Measurements from ENCODE around the gene GAGE12J.

GAGE12J gene

DNA sequence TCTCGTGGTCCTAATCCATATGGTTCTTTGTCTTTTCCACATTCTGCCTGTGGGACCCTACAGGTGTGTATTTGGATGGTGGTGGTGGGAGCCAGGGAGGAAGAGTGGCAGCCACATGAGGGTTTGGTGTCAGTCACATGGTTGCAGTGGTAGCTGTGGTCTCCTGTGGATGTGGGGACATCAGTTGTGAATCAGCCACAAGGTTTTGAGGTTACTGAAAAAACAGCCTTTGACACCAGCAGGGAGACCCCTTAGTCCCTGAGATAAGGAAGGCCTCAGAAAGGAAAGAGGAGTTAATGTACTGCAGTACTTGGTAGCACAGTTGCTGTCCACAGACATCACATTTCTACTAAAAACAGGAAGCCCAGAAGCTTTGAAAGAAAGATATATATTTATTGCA, 34.2 kb upstream of the GAGE12J start:
- Histone ChIP-seq H3K36me3 (ENCODE audit: control insufficient read depth, low read length) (no peaks in the 10 kb centered on the region), H3K4me2 (ENCODE audit: low read length) (no peak overlapping the region), H3K79me2 (ENCODE audit: control insufficient read depth, low read length) (no peaks in the 10 kb centered on the region), H3K27me3 (ENCODE audit: control insufficient read depth, low read length) (no peaks in the 10 kb centered on the region), H3K4me3 (ENCODE audit: low read length) (no peak overlapping the region), H3F3A (ENCODE audit: control insufficient read depth, insufficient read depth) (no peaks in the 10 kb centered on the region), H3K27ac (ENCODE audit: low read depth, low read length) (no peak overlapping the region), H3K9me3 (ENCODE audit: control insufficient read depth, insufficient read depth, low read length) (no peaks in the 10 kb centered on the region), H3K4me1 (ENCODE audit: control insufficient read depth, low read length) (no peaks in the 10 kb centered on the region), H4K20me1 (ENCODE audit: control insufficient read depth, insufficient read depth, low read depth, low read length) (no peaks in the 10 kb centered on the region), H3K9me2 (replicated peaks; ENCODE audit: control insufficient read depth, low read length) (no peaks in the 10 kb centered on the region)
- TF ChIP-seq EZH2phosphoT487 (IDR thresholded peaks at IDR 0.05; ENCODE audit: borderline replicate concordance, low read length), result no peak
- TF ChIP-seq, protein P1, sequence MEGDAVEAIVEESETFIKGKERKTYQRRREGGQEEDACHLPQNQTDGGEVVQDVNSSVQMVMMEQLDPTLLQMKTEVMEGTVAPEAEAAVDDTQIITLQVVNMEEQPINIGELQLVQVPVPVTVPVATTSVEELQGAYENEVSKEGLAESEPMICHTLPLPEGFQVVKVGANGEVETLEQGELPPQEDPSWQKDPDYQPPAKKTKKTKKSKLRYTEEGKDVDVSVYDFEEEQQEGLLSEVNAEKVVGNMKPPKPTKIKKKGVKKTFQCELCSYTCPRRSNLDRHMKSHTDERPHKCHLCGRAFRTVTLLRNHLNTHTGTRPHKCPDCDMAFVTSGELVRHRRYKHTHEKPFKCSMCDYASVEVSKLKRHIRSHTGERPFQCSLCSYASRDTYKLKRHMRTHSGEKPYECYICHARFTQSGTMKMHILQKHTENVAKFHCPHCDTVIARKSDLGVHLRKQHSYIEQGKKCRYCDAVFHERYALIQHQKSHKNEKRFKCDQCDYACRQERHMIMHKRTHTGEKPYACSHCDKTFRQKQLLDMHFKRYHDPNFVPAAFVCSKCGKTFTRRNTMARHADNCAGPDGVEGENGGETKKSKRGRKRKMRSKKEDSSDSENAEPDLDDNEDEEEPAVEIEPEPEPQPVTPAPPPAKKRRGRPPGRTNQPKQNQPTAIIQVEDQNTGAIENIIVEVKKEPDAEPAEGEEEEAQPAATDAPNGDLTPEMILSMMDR (IDR thresholded peaks at IDR 0.05; ENCODE audit: low read depth, low read length, poor library complexity, severe bottlenecking), result no peak

DNA sequence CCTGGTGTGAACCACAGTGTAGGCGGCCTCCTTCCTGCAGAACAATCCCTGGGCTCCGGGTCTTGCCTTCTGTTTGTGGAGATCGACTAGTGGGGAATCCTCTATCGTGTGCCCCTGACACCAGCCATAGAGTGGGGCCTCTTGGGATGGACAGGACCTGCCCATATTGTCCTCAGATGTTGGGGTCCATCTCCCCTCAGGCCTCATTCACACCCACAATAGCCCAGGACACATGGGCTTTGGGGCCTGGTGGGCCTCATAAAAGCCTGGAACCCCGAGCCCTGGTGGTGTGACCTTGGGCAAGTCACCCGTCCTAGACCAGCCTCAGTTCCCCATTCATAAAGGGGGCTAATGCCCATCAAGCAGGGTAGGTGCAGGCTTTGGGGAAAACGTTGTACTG, 31.6 kb upstream of the GAGE12J start:
- H3K27ac ChIP-seq (ENCODE audit: low read depth, low read length), result no peak overlapping the region
- no peaks in the 10 kb centered on the region for H3K36me3 ChIP-seq (ENCODE audit: control insufficient read depth, low read length)
- no peaks in the 10 kb centered on the region for H4K20me1 ChIP-seq (ENCODE audit: control insufficient read depth, insufficient read depth, low read depth, low read length)
- TF ChIP-seq, protein P1 (IDR thresholded peaks at IDR 0.05; ENCODE audit: low read depth, low read length, poor library complexity, severe bottlenecking), result no peak
- no peak for TF ChIP-seq EZH2phosphoT487 (IDR thresholded peaks at IDR 0.05; ENCODE audit: borderline replicate concordance, low read length)
- no peaks in the 10 kb centered on the region for H3K79me2 ChIP-seq (ENCODE audit: control insufficient read depth, low read length)
- no peaks in the 10 kb centered on the region for H3K9me3 ChIP-seq (ENCODE audit: control insufficient read depth, insufficient read depth, low read length)
- no peaks in the 10 kb centered on the region for H3F3A ChIP-seq (ENCODE audit: control insufficient read depth, insufficient read depth)
- H3K4me2 ChIP-seq (ENCODE audit: low read length), result no peak overlapping the region
- H3K4me1 ChIP-seq (ENCODE audit: control insufficient read depth, low read length), result no peaks in the 10 kb centered on the region
- H3K9me2 ChIP-seq (replicated peaks; ENCODE audit: control insufficient read depth, low read length), result no peaks in the 10 kb centered on the region
- H3K4me3 ChIP-seq (ENCODE audit: low read length), result no peak overlapping the region
- H3K27me3 ChIP-seq (ENCODE audit: control insufficient read depth, low read length), result no peaks in the 10 kb centered on the region

DNA sequence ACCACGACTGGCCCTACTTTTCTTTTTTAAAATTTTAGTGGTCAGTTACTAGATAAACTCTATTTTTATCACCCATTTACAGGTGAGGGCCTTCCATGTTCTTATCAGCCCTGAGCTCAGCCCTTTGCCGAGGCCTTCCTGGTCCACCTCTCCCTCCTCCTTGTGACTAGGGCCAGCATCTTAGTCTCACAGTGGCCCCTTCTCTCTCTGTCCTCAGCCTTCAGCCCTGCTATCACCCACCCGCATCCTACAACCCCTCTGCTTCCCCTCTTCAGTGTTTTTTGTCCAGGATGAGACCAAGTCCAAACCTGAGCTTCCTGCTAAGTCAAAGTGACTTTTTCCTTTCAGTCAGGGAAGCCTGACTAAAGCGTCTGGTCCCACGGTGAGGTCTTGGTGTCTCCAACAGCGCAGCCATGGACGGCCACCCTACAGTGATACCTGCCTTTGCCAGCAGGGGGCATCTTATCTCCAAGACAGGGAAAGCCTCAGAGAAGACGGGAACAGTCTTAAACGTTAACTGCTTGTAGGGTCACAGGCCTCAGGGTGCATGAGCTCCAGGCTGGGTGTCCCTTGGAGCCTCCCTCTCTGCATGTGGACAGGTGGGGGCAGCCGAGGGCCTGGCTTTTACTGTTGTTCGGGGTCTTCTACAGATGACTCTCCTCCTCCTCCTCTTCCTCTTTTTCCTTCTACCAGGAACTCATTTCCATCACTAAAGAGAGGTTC, 30.1 kb upstream of the GAGE12J start:
- no peak for TF ChIP-seq EZH2phosphoT487 (IDR thresholded peaks at IDR 0.05; ENCODE audit: borderline replicate concordance, low read length)
- TF ChIP-seq, protein P1 (IDR thresholded peaks at IDR 0.05; ENCODE audit: low read depth, low read length, poor library complexity, severe bottlenecking), result peak; percentile 66
- H3K9me2 ChIP-seq (replicated peaks; ENCODE audit: control insufficient read depth, low read length), result no peaks in the 10 kb centered on the region
- no peaks in the 10 kb centered on the region for H3K79me2 ChIP-seq (ENCODE audit: control insufficient read depth, low read length)
- no peak overlapping the region for H3K4me2 ChIP-seq (ENCODE audit: low read length)
- no peaks in the 10 kb centered on the region for H4K20me1 ChIP-seq (ENCODE audit: control insufficient read depth, insufficient read depth, low read depth, low read length)
- no peak overlapping the region for H3K27ac ChIP-seq (ENCODE audit: low read depth, low read length)
- no peaks in the 10 kb centered on the region for H3K27me3 ChIP-seq (ENCODE audit: control insufficient read depth, low read length)
- H3K36me3 ChIP-seq (ENCODE audit: control insufficient read depth, low read length), result no peaks in the 10 kb centered on the region
- no peak overlapping the region for H3K4me3 ChIP-seq (ENCODE audit: low read length)
- no peaks in the 10 kb centered on the region for H3K4me1 ChIP-seq (ENCODE audit: control insufficient read depth, low read length)
- H3F3A ChIP-seq (ENCODE audit: control insufficient read depth, insufficient read depth), result no peaks in the 10 kb centered on the region
- no peaks in the 10 kb centered on the region for H3K9me3 ChIP-seq (ENCODE audit: control insufficient read depth, insufficient read depth, low read length)
